HL-60 (cell line): ENCODE measurements around the gene MAP2K6.

ENCODE experiments used
- DNase-seq, 2 experiments: peaks; one replicate each; pipeline ENCODE4 v3.0.0-alpha.2; 2010 to 2020; ENCODE audit warnings: low read depth in 1 of 2, low spot score in 1 of 2
- H3K27ac ChIP-seq: fragments of 250-450 bp; sonication (Bioruptor Pico); replicated peaks from 2 replicates; pipeline ENCODE4 v1.5.1; 2020; ENCODE audit warnings: mild to moderate bottlenecking, moderate library complexity
- H3K27me3 ChIP-seq: fragments of 250-450 bp; sonication (Bioruptor Pico); 2 replicates; pipeline ENCODE4 v1.5.1; 2021; ENCODE audit warnings: mild to moderate bottlenecking, moderate library complexity; ENCODE audit not compliant: insufficient read depth, poor library complexity, severe bottlenecking
- H3K4me3 ChIP-seq: replicated peaks from 2 replicates; pipeline ENCODE4 v1.5.1; 2011; ENCODE audit warnings: mild to moderate bottlenecking, control low read depth, low read length; ENCODE audit not compliant: insufficient read depth
- CTCF ChIP-seq: IDR thresholded peaks from one replicate; pipeline ENCODE4 v1.5.1; 2011; ENCODE audit warnings: low read length, control low read depth, inconsistent platforms; ENCODE audit not compliant: insufficient read depth
- GABPA ChIP-seq: IDR thresholded peaks from 2 replicates; pipeline ENCODE4 v1.6.1; 2012; ENCODE audit warnings: low read depth
- POLR2AphosphoS5 ChIP-seq: IDR thresholded peaks from 2 replicates; pipeline ENCODE4 v1.6.1; 2012; ENCODE audit warnings: low read depth
- REST ChIP-seq: IDR thresholded peaks from 2 replicates; pipeline ENCODE4 v1.6.1; 2012; ENCODE audit warnings: low read depth; ENCODE audit not compliant: insufficient replicate concordance
- SPI1 ChIP-seq: IDR thresholded peaks from 2 replicates; pipeline ENCODE4 v1.6.1; 2012; ENCODE audit warnings: low read depth, mild to moderate bottlenecking, borderline replicate concordance

Gene MAP2K6

GRCh38 chr17:69565447-69565846, 150.9 kb downstream of the MAP2K6 start:
- no peak for TF ChIP-seq GABPA
- no peak for TF ChIP-seq SPI1
- no peak for TF ChIP-seq REST
- TF ChIP-seq CTCF, result no peak
- no peak for TF ChIP-seq POLR2AphosphoS5
- no peak overlapping the region for H3K4me3 ChIP-seq
- H3K27ac ChIP-seq, result no peak overlapping the region
- no peaks in the 10 kb centered on the region for H3K27me3 ChIP-seq
- no peak for DNase-seq

GRCh38 chr17:69567130-69567529, 152.6 kb downstream of the MAP2K6 start:
- H3K27ac ChIP-seq, result no peak overlapping the region
- H3K27me3 ChIP-seq, result no peaks in the 10 kb centered on the region
- DNase-seq, result no peak
- H3K4me3 ChIP-seq, result no peak overlapping the region
- TF ChIP-seq REST (peak; percentile 85), GABPA (no peak)

GRCh38 chr17:69572747-69573146, 158.2 kb downstream of the MAP2K6 start:
- DNase-seq, result no peak
- peaks cover 4% of the 10 kb centered on the region for H3K27me3 ChIP-seq
- no peak overlapping the region for H3K4me3 ChIP-seq
- TF ChIP-seq CTCF (no peak), GABPA (no peak), POLR2AphosphoS5 (no peak), SPI1 (no peak), REST (no peak)
- H3K27ac ChIP-seq, result no peak overlapping the region

- H3K4me3 ChIP-seq, result no peak overlapping the region
- DNase-seq, result no peak
- H3K27me3 ChIP-seq, result peaks cover 4% of the 10 kb centered on the region
- no peak overlapping the region for H3K27ac ChIP-seq
- TF ChIP-seq SPI1 (no peak), CTCF (no peak), GABPA (no peak), POLR2AphosphoS5 (no peak), REST (no peak)
These were observed 158.9 kb downstream of the MAP2K6 start for GRCh38 chr17:69573396-69573795.
